HUES6 (cell line): ENCODE results near the gene MRPS7.
"Not testable (repeated sequence)": the region's sequence is repeated elsewhere in the genome, so short reads cannot be mapped to it uniquely, and the experiment has no call there.

Source experiments
- H3K27ac ChIP-seq: 2 replicates; pipeline ENCODE4 v1.7.0; 2013; ENCODE audit warnings: low read depth, mild to moderate bottlenecking, low read length, inconsistent platforms
- H3K27me3 ChIP-seq: 2 replicates; pipeline ENCODE4 v1.6.1; 2013; ENCODE audit warnings: low read length; ENCODE audit not compliant: control insufficient read depth, insufficient read depth
- H3K36me3 ChIP-seq: 2 replicates; pipeline ENCODE4 v1.6.1; 2013; ENCODE audit warnings: low read length; ENCODE audit not compliant: control insufficient read depth, insufficient read depth
- H3K4me1 ChIP-seq: 2 replicates; pipeline ENCODE4 v1.6.1; 2013; ENCODE audit warnings: low read length; ENCODE audit not compliant: control insufficient read depth, insufficient read depth
- H3K4me3 ChIP-seq: 2 replicates; pipeline ENCODE4 v1.5.1; 2013; ENCODE audit warnings: low read depth, low read length
- H3K9ac ChIP-seq: one replicate; pipeline ENCODE4 v1.6.1; 2013; ENCODE audit warnings: mild to moderate bottlenecking, low read length
- H3K9me3 ChIP-seq: 2 replicates; pipeline ENCODE4 v1.6.1; 2013; ENCODE audit warnings: low read depth, low read length; ENCODE audit not compliant: control insufficient read depth, insufficient read depth

The MRPS7 gene

DNA sequence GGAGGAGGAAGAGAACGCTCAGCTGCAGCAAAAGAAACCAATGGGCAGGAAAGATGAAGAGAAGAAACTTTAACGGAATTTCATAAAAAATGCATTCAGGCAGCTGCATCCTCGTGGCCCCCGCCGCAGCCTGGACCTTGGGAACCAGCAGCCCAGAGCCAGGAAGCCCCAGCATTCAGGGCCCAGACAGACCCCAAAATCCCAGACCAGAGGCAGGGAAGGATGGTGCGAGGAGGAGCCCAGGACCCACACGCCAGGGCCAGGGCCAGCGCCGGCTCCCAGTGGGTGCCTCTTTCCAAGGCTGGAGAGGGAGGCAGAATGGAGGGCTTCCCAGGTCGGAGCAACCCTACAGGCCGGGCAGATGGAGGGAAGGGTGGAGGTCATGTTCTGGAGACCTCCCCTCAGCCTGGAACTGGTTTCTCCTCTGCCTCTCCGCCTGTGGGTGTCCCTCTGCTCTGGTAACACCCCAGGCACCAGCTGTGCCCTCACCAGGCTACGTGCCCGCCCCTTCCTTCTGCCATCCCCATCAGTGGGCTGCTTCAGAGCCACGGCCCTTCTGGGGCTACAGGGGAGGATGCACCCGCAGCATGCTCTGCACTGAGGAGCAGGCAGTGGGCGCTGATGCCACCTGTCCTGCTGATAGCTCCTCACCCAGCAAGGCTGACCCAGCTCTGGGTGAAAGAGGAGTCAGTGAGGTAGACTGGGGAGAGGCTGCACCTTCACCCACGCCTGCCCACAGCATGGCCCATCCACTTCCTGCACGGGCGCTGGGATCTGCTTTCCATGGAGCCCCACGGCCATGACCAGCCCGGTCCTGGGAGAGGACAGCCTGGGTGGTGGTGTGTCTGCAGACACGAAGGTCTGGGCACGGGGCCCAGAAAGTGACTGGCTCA, 10.5 kb downstream of the MRPS7 start:
- peaks cover 21% of the 10 kb centered on the region for H3K36me3 ChIP-seq
- H3K27ac ChIP-seq: no peak overlapping the region
- H3K27me3 ChIP-seq: no peaks in the 10 kb centered on the region
- no peaks in the 10 kb centered on the region for H3K9me3 ChIP-seq
- peak overlapping the region; percentile 87 for H3K9ac ChIP-seq
- peaks cover 14% of the 10 kb centered on the region for H3K4me1 ChIP-seq
- peak overlapping the region; percentile 97 for H3K4me3 ChIP-seq

DNA sequence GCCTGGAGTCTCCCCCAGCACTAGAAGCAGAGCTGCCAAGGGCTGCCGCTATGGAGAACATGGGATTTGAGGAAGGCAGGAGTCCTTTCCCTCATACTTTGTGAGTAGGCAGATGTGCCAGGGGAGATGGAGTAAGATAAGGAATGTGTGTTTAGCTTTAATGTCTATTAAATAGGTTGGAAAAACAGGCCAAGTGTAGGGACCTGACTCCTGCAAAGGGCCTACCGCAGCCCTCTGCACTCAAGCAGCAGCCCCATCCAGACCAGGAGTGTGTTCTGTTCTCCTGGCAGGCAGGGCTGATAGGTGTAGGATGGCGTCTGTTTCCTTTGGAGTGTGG, 11.1 kb downstream of the MRPS7 start:
- H3K27ac ChIP-seq: no peak overlapping the region
- H3K4me3 ChIP-seq: no peak overlapping the region
- H3K36me3 ChIP-seq: peaks cover 21% of the 10 kb centered on the region
- no peaks in the 10 kb centered on the region for H3K9me3 ChIP-seq
- H3K9ac ChIP-seq: no peak overlapping the region
- H3K27me3 ChIP-seq: no peaks in the 10 kb centered on the region
- peaks cover 8% of the 10 kb centered on the region for H3K4me1 ChIP-seq

- no peak overlapping the region for H3K27ac ChIP-seq
- H3K4me3 ChIP-seq: no peak overlapping the region
- no peaks in the 10 kb centered on the region for H3K27me3 ChIP-seq
- H3K9me3 ChIP-seq: no peaks in the 10 kb centered on the region
- H3K36me3 ChIP-seq: peaks cover 26% of the 10 kb centered on the region
- no peak overlapping the region for H3K9ac ChIP-seq
- 0 out of 2 replicates have a peak, but pooled peaks cover 3% of the 10 kb centered on the region for H3K4me1 ChIP-seq
These were observed 12.5 kb downstream of the MRPS7 start for GRCh38 chr17:75273977-75274708.

DNA sequence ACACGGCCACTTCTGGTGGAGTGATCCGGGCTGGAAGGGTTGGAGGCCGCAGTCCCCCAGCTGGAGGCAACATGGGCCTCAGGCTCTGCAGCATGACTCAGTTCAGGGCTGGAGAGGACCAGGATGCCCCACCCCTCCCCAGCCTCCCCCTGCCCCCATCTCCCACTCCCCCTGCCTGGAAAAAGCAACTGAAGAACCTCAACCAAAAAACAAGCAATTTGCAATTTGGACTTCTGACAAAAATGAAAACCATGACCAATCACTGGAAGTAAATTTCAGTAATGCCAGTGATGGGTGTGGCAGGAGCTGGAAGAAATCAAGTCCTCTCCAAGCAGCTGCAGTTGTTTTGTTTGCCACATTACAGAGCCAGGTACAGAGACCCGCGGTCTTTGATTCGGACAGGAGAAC, 16.0 kb downstream of the MRPS7 start:
- H3K27me3 ChIP-seq: no peaks in the 10 kb centered on the region
- H3K36me3 ChIP-seq: peaks cover 31% of the 10 kb centered on the region
- no peaks in the 10 kb centered on the region for H3K4me1 ChIP-seq
- no peaks in the 10 kb centered on the region for H3K9me3 ChIP-seq
- no peak overlapping the region for H3K4me3 ChIP-seq
- no peak overlapping the region for H3K27ac ChIP-seq
- no peak overlapping the region for H3K9ac ChIP-seq

DNA sequence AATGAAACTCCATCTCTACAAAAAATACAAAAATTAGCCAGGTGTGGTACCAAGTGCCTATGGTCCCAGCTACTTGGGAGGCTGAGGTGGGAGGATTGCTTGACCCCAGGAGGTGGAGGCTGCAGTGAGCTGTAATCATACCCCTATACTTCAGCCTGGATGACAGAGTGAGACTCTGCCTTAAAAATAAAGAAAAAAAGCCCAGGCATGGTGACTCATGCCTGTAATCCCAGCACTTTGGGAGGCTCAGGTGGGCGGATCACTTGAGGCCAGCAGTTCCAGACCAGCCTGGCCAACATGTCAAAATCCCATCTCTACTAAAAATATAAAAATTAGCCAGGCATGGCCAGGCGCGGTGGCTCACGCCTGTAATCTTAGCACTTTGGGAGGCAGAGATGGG, 18.5 kb downstream of the MRPS7 start:
- not testable (repeated sequence) for H3K9ac ChIP-seq, H3K27me3 ChIP-seq, H3K4me3 ChIP-seq, H3K27ac ChIP-seq, H3K9me3 ChIP-seq, H3K4me1 ChIP-seq
- peaks cover 26% of the 10 kb centered on the region for H3K36me3 ChIP-seq

- Histone ChIP-seq H3K27ac (no peak overlapping the region), H3K9ac (peak overlapping the region; percentile 8), H3K4me3 (no peak overlapping the region), H3K4me1 (0 out of 2 replicates have a peak, but pooled peaks cover 4% of the 10 kb centered on the region), H3K9me3 (no peaks in the 10 kb centered on the region), H3K36me3 (peaks cover 27% of the 10 kb centered on the region), H3K27me3 (no peaks in the 10 kb centered on the region; the same call in 1 of the 2 replicates)
These were observed 23.4 kb downstream of the MRPS7 start for GRCh38 chr17:75285123-75285522.

- 0 out of 2 replicates have a peak, but pooled peaks cover 4% of the 10 kb centered on the region for H3K4me1 ChIP-seq
- no peak overlapping the region for H3K9ac ChIP-seq
- no peaks in the 10 kb centered on the region; the same call in 1 of the 2 replicates for H3K27me3 ChIP-seq
- H3K36me3 ChIP-seq: peaks cover 22% of the 10 kb centered on the region
- H3K9me3 ChIP-seq: no peaks in the 10 kb centered on the region
- H3K27ac ChIP-seq: no peak overlapping the region
- H3K4me3 ChIP-seq: no peak overlapping the region
These were observed 25.5 kb downstream of the MRPS7 start for GRCh38 chr17:75287221-75287620.

- 0 out of 2 replicates have a peak, but pooled peaks cover 4% of the 10 kb centered on the region for H3K4me1 ChIP-seq
- H3K27me3 ChIP-seq: no peaks in the 10 kb centered on the region; the same call in 1 of the 2 replicates
- H3K27ac ChIP-seq: no peak overlapping the region
- H3K4me3 ChIP-seq: peak overlapping the region; percentile 89
- H3K9ac ChIP-seq: no peak overlapping the region
- no peaks in the 10 kb centered on the region for H3K9me3 ChIP-seq
- H3K36me3 ChIP-seq: peaks cover 20% of the 10 kb centered on the region
These were observed 26.7 kb downstream of the MRPS7 start for GRCh38 chr17:75288359-75288758.

GRCh38 chr17:75288770-75289114, 27.1 kb downstream of the MRPS7 start:
- Histone ChIP-seq H3K4me3 (peak overlapping the region; percentile 89), H3K9me3 (no peaks in the 10 kb centered on the region), H3K27ac (no peak overlapping the region), H3K9ac (peak overlapping the region; percentile 70), H3K4me1 (0 out of 2 replicates have a peak, but pooled peaks cover 4% of the 10 kb centered on the region), H3K36me3 (peaks cover 16% of the 10 kb centered on the region), H3K27me3 (no peaks in the 10 kb centered on the region; the same call in 1 of the 2 replicates)

DNA sequence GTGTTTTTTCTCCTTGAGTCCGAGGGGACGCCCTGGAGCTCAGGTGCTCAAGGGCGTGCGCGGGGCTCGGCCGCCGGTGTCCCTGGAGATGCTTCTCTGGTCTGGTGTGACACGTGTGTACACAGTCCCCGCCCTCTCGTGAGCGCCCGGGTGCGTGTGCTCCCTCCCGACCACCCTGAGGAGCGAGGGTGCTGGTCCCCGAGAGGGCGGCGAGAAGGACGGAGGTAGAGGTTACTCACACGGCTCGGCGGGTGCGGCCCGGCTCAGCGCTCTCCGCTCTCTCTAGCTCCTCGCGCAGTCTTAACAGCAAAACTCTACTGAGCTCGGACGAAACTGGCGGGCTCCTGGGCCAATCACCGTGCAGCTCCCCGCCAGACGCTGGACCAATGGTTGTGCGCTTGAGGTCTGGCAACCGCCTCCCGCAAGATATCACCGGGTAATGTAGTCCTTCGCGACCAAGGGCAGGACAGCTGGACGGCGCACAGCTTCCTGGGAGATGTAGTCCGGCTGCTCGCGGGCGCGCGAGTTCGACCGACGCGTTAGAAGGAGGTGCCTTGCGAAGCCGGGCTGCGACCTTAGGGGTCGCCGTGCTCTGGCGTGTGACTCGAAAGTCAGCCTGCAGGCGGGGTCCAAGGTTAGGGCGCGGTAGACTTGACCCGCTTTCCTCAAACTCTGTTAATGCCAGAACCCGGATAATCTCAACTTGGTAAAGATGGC, 27.6 kb downstream of the MRPS7 start, which contains the start of gene SLC25A19:
SLC25A19 (minus strand) TSS at position 319 of the 717 bp plus-strand sequence. CDS start 2,669 bp downstream, outside the sequence.
- Histone ChIP-seq H3K27ac (no peak within 1 kb of the TSS), H3K27me3 (no peaks in the 10 kb centered on the region; the same call in 1 of the 2 replicates), H3K4me1 (0 out of 2 replicates have a peak, but pooled peaks cover 4% of the 10 kb centered on the region), H3K4me3 (peak within 1 kb of the TSS; percentile 89), H3K9ac (peak within 1 kb of the TSS; percentile 70), H3K9me3 (no peaks in the 10 kb centered on the region), H3K36me3 (peaks cover 15% of the 10 kb centered on the region)
